ENCODE data around the gene LRRC15. TPM values are rescaled to one million over a fixed set of nuclear protein-coding genes. Genes with fewer than 3 reads are reported as not detected.

The LRRC15 gene
- total RNA-seq, 2 experiments from 2014 or later, result not detected

GRCh38 chr3:194365978-194366490, 3.5 kb downstream of the LRRC15 start:
- ATAC-seq (ENCODE audit: low read depth) (no peak), DNase-seq (no peak)
- peaks cover 46% of the 10 kb centered on the region for H3K27me3 Mint-ChIP-seq
- H3K36me3 Mint-ChIP-seq, result no peaks in the 10 kb centered on the region
- H3K27ac Mint-ChIP-seq, result no peak overlapping the region
- H3K4me1 Mint-ChIP-seq, result no peaks in the 10 kb centered on the region
- no peaks in the 10 kb centered on the region for H3K9me3 Mint-ChIP-seq
- H3K4me3 Mint-ChIP-seq, result no peak overlapping the region
- POLR2A ChIA-PET, result no interaction called here

GRCh38 chr3:194365526-194365925, 4.0 kb downstream of the LRRC15 start:
- ATAC-seq (ENCODE audit: low read depth), result no peak
- no peaks in the 10 kb centered on the region for H3K36me3 Mint-ChIP-seq
- H3K4me1 Mint-ChIP-seq, result no peaks in the 10 kb centered on the region
- POLR2A ChIA-PET, result no interaction called here
- H3K4me3 Mint-ChIP-seq, result no peak overlapping the region
- H3K27me3 Mint-ChIP-seq, result peaks cover 41% of the 10 kb centered on the region
- DNase-seq, result no peak
- no peaks in the 10 kb centered on the region for H3K9me3 Mint-ChIP-seq
- no peak overlapping the region for H3K27ac Mint-ChIP-seq

GRCh38 chr3:194364652-194365434, 4.7 kb downstream of the LRRC15 start:
- Mint-ChIP-seq H3K4me1 (no peaks in the 10 kb centered on the region), H3K4me3 (no peak overlapping the region), H3K27ac (no peak overlapping the region), H3K27me3 (peaks cover 34% of the 10 kb centered on the region), H3K9me3 (no peaks in the 10 kb centered on the region), H3K36me3 (no peaks in the 10 kb centered on the region)
- no peak for DNase-seq
- ATAC-seq (ENCODE audit: low read depth), result no peak
- POLR2A ChIA-PET, result no interaction called here

GRCh38 chr3:194364314-194364651, 5.3 kb downstream of the LRRC15 start:
- Mint-ChIP-seq H3K4me3 (no peak overlapping the region), H3K36me3 (no peaks in the 10 kb centered on the region), H3K27me3 (peaks cover 29% of the 10 kb centered on the region), H3K4me1 (no peaks in the 10 kb centered on the region), H3K27ac (no peak overlapping the region), H3K9me3 (no peaks in the 10 kb centered on the region)
- ATAC-seq (ENCODE audit: low read depth) (no peak), DNase-seq (no peak)
- POLR2A ChIA-PET, result no interaction called here

- ATAC-seq (ENCODE audit: low read depth), result no peak
- DNase-seq, result no peak
- H3K36me3 Mint-ChIP-seq, result no peaks in the 10 kb centered on the region
- no peaks in the 10 kb centered on the region for H3K9me3 Mint-ChIP-seq
- no peak overlapping the region for H3K4me3 Mint-ChIP-seq
- peaks cover 20% of the 10 kb centered on the region for H3K27me3 Mint-ChIP-seq
- POLR2A ChIA-PET, result no interaction called here
- H3K4me1 Mint-ChIP-seq, result peaks cover 1% of the 10 kb centered on the region
- H3K27ac Mint-ChIP-seq, result no peak overlapping the region
Measured at GRCh38 chr3:194360568-194360967, 9.0 kb downstream of the LRRC15 start.

GRCh38 chr3:194357681-194358080, 11.9 kb downstream of the LRRC15 start:
- ATAC-seq (ENCODE audit: low read depth) (no peak), DNase-seq (no peak)
- Mint-ChIP-seq H3K27me3 (peaks cover 8% of the 10 kb centered on the region), H3K4me3 (no peak overlapping the region), H3K9me3 (no peaks in the 10 kb centered on the region), H3K4me1 (peaks cover 2% of the 10 kb centered on the region), H3K36me3 (no peaks in the 10 kb centered on the region), H3K27ac (no peak overlapping the region)
- POLR2A ChIA-PET, result no interaction called here

GRCh38 chr3:194355379-194355778, 14.2 kb downstream of the LRRC15 start:
- Mint-ChIP-seq H3K4me1 (peaks cover 2% of the 10 kb centered on the region), H3K4me3 (no peak overlapping the region), H3K9me3 (no peaks in the 10 kb centered on the region), H3K36me3 (no peaks in the 10 kb centered on the region), H3K27me3 (peaks cover 7% of the 10 kb centered on the region), H3K27ac (no peak overlapping the region)
- ATAC-seq (ENCODE audit: low read depth) (no peak), DNase-seq (no peak)
- POLR2A ChIA-PET, result no interaction called here

GRCh38 chr3:194354315-194354714, 15.2 kb downstream of the LRRC15 start:
- H3K27ac Mint-ChIP-seq, result no peak overlapping the region
- no peak overlapping the region for H3K4me3 Mint-ChIP-seq
- ATAC-seq (ENCODE audit: low read depth), result no peak

GRCh38 chr3:194352667-194353246, 16.8 kb downstream of the LRRC15 start:
- Mint-ChIP-seq H3K36me3 (no peaks in the 10 kb centered on the region), H3K27me3 (no peaks in the 10 kb centered on the region), H3K9me3 (no peaks in the 10 kb centered on the region), H3K4me3 (no peak overlapping the region), H3K4me1 (peaks cover 2% of the 10 kb centered on the region), H3K27ac (no peak overlapping the region)
- ATAC-seq (ENCODE audit: low read depth), result no peak
- POLR2A ChIA-PET, result no interaction called here
- DNase-seq, result no peak

More at GRCh38 chr3:194354315-194354714, 15.2 kb downstream of the LRRC15 start:
- Mint-ChIP-seq H3K9me3 (no peaks in the 10 kb centered on the region), H3K36me3 (no peaks in the 10 kb centered on the region), H3K27me3 (peaks cover 7% of the 10 kb centered on the region), H3K4me1 (peaks cover 2% of the 10 kb centered on the region)
- DNase-seq, result no peak
- POLR2A ChIA-PET, result no interaction called here

- DNase-seq (no peak), ATAC-seq (ENCODE audit: low read depth) (no peak)
- no peaks in the 10 kb centered on the region for H3K27me3 Mint-ChIP-seq
- no peaks in the 10 kb centered on the region for H3K36me3 Mint-ChIP-seq
- H3K27ac Mint-ChIP-seq, result no peak overlapping the region
- no peak overlapping the region for H3K4me3 Mint-ChIP-seq
- peaks cover 2% of the 10 kb centered on the region for H3K4me1 Mint-ChIP-seq
- POLR2A ChIA-PET, result no interaction called here
- H3K9me3 Mint-ChIP-seq, result no peaks in the 10 kb centered on the region
Measured at GRCh38 chr3:194351952-194352536, 17.5 kb downstream of the LRRC15 start.

- H3K4me3 Mint-ChIP-seq, result no peak within 1 kb of the TSS
- no peaks in the 10 kb centered on the region for H3K27me3 Mint-ChIP-seq
- no peak for ATAC-seq (ENCODE audit: low read depth)
- no peak for DNase-seq
- H3K36me3 Mint-ChIP-seq, result no peaks in the 10 kb centered on the region
- peaks cover 2% of the 10 kb centered on the region for H3K4me1 Mint-ChIP-seq
- H3K27ac Mint-ChIP-seq, result no peak within 1 kb of the TSS
- POLR2A ChIA-PET, result no interaction called here
- H3K9me3 Mint-ChIP-seq, result no peaks in the 10 kb centered on the region
Measured at GRCh38 chr3:194351080-194351672, 18.4 kb downstream of the LRRC15 start, which contains the start of gene CPN2. CPN2 (minus strand) TSS chr3:194351328; CDS start chr3:194342702, 8,626 bp downstream.

- POLR2A ChIA-PET, result no interaction called here
- H3K27ac Mint-ChIP-seq, result no peak overlapping the region
- no peaks in the 10 kb centered on the region for H3K36me3 Mint-ChIP-seq
Measured at GRCh38 chr3:194350726-194351071, 18.8 kb downstream of the LRRC15 start.

GRCh38 chr3:194348354-194348753, 21.2 kb downstream of the LRRC15 start:
- DNase-seq (no peak), ATAC-seq (ENCODE audit: low read depth) (no peak)
- H3K27ac Mint-ChIP-seq, result no peak overlapping the region
- H3K27me3 Mint-ChIP-seq, result peaks cover 2% of the 10 kb centered on the region
- no peaks in the 10 kb centered on the region for H3K9me3 Mint-ChIP-seq
- H3K36me3 Mint-ChIP-seq, result no peaks in the 10 kb centered on the region
- H3K4me3 Mint-ChIP-seq, result no peak overlapping the region
- POLR2A ChIA-PET, result no interaction called here
- H3K4me1 Mint-ChIP-seq, result no peaks in the 10 kb centered on the region

More at GRCh38 chr3:194350726-194351071, 18.8 kb downstream of the LRRC15 start:
- DNase-seq (no peak), ATAC-seq (ENCODE audit: low read depth) (no peak)
- Mint-ChIP-seq H3K4me3 (no peak overlapping the region), H3K4me1 (peaks cover 2% of the 10 kb centered on the region), H3K9me3 (no peaks in the 10 kb centered on the region), H3K27me3 (no peaks in the 10 kb centered on the region)
